GOT3 (cell line): ENCODE measurements around the gene CELA3B.
"Not testable (repeated sequence)": the region's sequence is repeated elsewhere in the genome, so short reads cannot be mapped to it uniquely, and the experiment has no call there.

ENCODE experiments used
- DNase-seq: peaks from one replicate; lab custom pipeline; 2025; ENCODE audit warnings: mixed read lengths; lab: John Stamatoyannopoulos, UW

The CELA3B gene

DNA sequence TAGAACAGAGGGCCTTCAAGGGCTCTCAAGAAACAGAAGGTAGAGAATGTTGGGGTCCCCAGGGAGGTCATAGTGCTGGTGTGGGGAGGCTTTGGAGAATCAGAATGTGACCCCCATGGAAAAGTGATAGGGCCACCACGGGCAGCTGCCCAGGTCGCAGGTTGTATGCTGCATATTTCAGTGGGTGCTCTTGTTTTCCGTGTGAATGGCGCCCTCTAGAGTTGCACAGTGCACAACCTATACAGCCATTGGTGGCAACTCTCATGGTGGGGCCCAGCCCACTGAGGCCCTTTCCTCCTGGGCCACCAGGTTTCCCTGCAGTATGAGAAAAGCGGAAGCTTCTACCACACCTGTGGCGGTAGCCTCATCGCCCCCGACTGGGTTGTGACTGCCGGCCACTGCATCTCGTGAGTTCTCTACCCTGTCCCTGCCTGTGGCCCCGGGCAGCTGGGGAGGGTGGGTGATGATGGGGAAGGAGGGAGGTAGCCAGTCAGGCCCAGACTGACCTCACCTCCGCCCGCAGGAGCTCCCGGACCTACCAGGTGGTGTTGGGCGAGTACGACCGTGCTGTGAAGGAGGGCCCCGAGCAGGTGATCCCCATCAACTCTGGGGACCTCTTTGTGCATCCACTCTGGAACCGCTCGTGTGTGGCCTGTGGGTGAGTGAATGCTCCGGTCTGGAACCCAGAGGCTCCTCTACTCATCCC lies 3.8 kb downstream of the CELA3B start:
- not testable (repeated sequence) for DNase-seq

DNA sequence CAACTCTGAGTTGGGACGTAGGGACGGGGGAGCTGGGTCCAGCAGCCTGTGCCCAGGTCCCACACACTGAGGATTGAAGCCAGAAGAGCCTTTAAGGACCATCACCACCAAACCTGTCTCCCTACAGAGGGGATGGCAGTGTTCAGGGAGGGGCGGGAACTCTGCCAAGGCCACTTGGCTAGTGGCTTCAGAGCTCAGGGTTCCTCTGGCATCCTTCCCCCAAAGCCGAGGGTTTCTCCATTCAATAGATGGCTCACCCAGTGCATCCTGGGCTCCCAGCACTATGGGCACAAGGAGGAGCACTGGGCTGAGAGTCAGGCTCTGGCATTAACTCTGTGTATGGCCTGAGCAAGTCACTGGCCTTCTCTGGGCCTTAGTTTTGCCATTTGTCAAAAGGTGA lies 4.4 kb downstream of the CELA3B start:
- not testable (repeated sequence) for DNase-seq

DNA sequence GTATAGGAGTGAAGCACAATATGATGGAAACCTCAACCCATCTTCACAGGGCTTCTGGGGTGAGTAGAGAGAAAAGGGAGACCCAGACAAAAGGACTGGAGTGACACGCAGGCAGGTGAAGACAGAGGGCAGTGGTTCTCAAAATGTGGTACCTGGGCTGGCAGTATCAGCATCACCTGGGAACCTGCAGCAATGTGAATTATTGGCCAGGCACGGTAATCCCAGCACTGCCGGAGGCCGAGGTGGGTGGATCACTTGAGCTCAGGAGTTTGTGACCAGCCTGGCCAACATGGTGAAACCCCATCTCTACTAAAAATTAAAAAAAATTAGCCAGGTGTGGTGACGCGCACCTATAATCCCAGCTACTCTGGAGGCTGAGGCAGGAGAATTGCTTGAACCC lies 5.3 kb downstream of the CELA3B start:
- not testable (repeated sequence) for DNase-seq

DNA sequence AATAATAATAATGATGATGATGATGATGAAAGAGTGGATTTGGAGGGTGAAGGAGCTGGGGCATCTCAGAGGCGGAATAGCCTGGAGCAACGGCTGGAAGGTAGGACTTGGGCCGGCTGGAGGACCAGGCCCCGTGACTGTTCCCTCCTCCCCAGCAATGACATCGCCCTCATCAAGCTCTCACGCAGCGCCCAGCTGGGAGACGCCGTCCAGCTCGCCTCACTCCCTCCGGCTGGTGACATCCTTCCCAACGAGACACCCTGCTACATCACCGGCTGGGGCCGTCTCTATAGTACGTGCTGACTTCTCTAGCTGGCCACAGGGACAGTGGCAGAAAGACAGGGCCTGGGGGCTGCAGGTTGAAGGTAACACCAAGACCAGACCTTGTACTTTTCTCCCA lies 6.7 kb downstream of the CELA3B start:
- not testable (repeated sequence) for DNase-seq

DNA sequence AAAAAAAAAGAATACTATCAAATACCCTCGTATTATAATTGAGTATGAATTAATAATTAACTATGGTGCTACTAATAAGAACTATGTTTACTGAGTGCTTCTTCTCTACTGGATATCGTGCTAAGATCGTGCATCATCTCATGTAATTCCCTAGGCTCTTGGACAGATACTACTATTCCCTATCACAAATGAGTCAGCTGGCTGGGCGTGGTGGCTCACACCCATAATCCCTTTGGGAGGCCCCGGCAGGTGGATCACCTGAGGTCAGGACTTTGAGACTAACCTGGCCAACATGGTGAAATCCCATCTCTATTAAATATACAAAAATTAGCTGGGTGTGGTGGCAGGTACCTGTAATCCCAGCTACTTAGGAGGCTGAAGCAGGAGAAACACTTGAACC lies 9.1 kb downstream of the CELA3B start:
- not testable (repeated sequence) for DNase-seq

DNA sequence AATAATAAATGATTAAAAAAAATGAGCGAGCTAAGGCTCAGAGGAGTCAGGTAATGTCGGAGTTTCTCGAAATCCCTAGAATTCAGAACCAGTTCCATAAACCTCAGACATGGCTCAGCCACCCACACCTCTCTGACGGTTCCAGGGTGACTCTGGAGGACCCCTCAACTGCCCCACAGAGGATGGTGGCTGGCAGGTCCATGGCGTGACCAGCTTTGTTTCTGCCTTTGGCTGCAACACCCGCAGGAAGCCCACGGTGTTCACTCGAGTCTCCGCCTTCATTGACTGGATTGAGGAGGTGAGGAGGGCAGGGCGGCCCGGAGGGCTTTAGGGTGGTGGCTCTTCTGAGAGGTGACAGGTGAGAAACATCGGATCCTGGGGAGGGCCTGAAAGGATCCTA lies 9.6 kb downstream of the CELA3B start:
- DNase-seq: not testable (repeated sequence)

DNA sequence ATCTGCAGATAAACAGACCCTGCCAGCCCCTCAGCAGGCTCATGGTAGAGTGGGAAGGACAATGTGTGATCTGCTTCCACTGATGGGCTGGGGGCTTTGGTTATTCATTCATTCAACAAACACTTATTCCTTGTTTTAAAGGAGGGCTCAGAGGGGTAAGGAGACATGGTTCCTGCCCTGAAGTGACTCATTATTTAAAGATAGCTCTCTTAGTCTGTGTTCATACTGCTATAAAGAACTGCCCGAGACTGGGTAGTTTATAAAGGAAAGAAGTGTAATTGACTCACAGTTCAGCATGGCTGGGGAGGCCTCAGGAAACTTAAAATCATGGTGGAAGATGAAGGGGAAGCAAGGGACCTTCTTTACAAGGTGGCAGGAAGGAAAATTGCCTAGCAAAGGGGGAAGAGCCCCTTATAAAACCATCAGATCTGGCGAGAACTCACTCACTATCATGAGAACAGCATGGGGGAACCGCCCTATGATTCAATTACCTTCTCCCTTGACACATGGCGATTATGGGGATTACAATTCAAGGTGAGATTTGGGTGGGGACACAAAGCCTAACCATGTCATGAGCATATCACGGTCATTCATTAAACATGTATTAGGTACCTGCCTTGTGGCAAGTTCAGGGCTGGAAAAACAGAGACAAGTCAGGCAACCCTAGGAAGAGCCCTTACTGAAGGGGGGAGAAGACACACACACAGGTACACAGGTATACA lies 13.0 kb downstream of the CELA3B start:
- DNase-seq: not testable (repeated sequence)

DNA sequence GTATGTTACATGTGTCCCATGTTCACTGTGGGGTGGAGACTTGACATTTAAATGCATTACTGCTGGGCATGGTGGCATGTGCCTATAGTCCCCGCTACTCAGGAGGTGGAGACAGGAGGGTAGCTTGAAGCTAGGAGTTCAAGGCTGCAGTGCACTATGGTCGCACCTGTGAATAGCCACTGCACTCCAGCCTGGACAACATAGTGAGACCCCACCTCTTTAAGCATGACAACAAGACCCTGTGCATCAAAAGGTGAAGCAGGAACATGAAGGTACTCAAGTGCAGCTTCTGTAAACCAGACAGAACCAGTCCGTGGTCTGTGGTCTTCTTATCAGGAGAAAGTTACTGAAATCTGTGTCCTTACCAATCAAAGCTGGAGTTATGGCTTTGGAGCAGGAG lies 15.4 kb downstream of the CELA3B start:
- DNase-seq: not testable (repeated sequence)

DNA sequence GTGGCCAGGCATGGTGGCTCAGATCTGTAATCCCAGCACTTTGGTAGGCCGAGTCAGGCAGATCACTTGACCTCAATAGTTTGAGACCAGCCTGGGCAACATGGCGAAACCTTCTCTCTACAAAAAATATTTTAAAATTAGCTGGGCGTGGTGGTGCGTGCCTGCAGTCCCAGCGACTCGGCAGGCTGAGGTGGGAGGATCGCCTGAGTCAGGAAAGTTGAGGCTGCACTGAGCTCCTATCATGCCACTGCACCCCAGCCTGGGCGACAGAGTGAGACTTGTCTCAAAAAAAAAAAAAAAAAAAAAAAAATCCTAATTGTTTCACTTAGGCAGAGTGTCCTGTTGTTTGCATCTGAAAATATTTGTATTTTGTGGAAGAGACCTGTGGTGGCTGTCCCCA lies 17.9 kb downstream of the CELA3B start:
- not testable (repeated sequence) for DNase-seq

DNA sequence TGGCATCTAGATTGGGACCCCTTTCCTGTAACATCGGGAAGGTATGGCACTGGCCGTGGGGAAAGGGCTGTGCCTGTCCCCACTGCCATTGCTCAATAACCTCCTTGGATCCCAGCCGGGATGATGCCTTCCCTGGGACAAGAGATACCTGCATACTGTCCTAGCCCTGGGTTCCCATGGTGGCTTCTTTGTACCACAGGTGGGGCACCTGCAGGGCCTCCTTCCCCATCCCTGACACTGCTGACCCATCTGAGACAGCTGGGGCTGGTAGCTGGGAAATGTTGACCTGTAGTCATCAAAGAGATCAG lies 19.8 kb downstream of the CELA3B start:
- DNase-seq: not testable (repeated sequence)

DNA sequence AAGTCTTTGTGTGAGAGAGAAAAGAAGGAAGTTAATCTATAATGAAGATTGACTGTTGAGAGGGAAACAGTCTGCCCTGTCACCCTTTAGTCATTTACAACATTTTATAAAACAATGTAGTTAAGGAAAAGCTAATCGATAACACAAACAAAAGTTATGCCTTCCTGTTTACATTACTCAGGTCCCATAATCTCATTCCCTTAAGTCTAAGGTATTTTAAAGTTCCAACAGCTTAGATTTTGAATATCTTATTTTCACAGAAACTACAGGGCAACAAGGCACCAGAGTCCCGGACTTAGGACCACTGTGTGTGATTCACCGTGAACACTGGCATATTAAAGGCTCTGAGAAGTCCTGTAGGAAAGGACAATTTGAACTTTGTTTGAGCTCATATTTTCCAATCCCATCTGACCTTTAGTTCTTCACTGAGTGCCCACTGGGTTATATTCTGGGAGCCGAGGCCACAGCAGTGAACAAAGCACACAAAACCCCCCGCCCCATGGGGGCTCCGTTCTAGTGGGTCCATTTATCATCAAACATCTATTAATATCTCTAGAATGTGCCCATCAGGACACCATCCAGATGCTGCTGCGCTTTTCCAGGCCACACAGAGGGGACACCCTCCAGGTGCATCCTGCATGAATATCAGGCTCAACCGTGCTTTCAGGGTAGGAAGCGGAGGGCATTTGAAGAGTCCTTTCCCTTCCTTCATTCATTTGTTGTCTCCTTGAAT lies 21.2 kb downstream of the CELA3B start:
- not testable (repeated sequence) for DNase-seq

DNA sequence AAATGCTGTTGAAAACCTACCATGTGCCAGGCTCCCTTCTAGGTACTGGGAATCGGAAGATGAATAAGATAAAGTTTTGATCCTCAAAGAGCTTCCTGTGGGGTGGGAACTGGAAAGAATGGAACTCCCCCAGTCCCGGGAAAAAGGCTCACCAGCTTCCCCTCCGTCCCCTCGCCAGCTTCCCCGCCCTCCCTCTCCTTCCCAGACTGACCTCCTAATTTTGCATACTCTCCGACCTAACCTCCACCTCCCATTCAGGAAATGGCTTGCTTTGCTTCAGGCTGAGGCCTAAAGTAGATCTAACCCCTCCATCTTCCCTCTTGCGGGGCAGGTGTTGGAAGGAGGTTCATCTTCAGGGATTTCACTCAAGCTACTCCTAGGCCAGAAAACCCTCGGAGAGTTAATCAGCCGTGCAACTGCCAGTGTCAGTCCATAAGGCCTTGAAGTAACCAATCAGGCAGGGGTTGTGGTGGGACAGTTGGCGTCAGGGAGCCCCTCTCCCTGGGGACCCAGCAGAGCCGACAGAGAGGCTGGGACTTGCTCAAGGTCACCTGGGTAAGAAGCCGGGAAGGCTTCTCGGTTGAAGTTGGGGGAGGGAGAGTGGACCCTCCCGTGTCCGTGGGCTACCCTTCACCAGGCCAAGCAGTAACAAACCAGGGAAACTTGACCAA lies 21.9 kb downstream of the CELA3B start:
- not testable (repeated sequence) for DNase-seq

DNA sequence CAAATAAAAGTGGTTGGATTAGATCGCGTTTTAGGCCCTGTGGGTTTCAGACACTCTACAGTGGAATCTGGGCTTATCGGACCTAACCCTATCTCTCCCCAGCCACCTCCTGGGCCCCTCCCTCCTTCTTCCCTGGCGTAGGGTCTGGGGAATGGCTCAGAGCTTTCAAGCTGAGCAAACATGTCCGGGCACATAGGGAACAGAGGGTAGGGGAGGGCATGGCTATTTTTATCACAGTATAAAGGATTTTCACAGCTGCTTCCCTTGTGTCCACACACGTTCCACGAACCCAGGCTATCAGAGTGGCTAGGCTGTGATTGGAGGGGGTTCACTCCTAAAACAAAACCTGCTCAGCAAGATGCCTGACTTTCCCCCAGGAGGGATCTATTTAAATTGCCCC lies 22.8 kb downstream of the CELA3B start:
- DNase-seq: not testable (repeated sequence)

DNA sequence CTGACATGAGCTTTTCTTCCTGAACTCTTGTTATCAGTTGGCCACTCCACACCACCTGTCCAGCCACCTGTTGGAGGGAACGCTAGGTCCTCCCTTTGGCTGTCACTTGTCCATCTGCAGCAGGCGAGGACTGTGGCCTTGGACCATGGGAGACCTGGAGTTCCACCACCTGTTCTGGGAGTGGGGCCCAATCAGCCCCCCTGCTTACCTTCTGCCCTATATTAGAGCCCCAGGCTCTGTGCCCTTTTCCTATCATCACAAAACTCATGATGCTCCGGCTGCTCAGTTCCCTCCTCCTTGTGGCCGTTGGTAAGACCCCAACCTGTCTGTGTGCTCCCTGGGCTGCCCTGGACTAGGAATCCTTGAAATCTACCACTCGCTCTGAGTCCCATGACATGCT lies 24.6 kb downstream of the CELA3B start, which contains the start of gene CELA3A:
Gene CELA3A, plus strand, starts transcription at position 249 of the 400 bp plus-strand sequence. Its CDS starts 18 bp downstream, at position 267.
- DNase-seq: no peak

DNA sequence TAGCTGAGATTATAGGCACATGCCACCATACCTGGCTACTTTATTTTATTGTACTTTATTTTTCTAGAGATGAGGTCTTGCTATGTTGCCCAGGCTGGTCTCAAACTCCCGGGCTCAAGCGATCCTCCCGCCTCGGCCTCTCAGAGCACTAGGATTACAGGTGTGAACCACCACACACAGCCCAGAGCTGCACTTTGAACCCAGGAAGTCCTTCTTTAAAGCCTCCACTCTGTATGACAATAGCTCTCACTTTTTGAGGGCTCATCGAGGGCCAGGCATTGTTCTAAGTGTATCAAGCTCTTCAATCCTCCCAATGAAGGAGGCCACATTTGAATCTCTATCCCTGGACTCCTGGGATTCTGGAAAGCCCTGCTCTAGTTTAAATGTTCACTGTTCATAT lies 25.6 kb downstream of the CELA3B start:
- DNase-seq: not testable (repeated sequence)

DNA sequence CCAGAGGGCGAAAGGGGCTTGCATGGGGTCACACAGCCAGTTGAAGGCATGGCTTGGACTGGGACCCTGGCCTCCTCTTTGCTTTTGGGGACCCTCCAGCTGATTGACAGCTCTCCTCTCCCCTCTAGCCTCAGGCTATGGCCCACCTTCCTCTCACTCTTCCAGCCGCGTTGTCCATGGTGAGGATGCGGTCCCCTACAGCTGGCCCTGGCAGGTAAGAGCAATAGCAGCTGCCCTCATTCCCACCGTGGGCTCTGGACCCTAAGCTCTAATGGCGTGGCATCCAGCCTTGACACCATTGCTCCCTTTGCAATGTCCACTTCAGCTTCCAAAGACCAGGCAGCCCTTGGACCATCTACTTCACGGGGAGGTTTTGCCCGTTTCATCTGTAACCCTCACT lies 26.1 kb downstream of the CELA3B start:
- not testable (repeated sequence) for DNase-seq

DNA sequence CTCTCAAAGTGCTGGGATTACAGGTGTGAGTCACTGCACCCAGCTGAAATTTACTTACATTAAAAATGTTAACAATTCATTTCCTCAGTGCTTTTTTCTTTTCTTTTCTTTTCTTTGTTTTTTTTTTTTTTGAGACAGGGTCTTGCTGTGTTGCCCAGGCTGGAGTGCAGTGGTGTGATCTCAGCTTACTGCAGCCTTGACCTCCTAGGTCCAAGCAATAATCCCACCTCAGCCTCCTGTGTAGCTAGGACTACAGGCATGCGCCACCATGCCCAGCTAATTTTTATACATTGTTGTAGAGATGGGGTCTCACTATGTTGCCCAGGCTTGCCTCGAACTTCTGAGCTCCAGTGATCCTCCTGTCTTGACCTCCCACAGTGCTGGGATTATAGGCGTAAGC lies 27.1 kb downstream of the CELA3B start:
- DNase-seq: not testable (repeated sequence)

DNA sequence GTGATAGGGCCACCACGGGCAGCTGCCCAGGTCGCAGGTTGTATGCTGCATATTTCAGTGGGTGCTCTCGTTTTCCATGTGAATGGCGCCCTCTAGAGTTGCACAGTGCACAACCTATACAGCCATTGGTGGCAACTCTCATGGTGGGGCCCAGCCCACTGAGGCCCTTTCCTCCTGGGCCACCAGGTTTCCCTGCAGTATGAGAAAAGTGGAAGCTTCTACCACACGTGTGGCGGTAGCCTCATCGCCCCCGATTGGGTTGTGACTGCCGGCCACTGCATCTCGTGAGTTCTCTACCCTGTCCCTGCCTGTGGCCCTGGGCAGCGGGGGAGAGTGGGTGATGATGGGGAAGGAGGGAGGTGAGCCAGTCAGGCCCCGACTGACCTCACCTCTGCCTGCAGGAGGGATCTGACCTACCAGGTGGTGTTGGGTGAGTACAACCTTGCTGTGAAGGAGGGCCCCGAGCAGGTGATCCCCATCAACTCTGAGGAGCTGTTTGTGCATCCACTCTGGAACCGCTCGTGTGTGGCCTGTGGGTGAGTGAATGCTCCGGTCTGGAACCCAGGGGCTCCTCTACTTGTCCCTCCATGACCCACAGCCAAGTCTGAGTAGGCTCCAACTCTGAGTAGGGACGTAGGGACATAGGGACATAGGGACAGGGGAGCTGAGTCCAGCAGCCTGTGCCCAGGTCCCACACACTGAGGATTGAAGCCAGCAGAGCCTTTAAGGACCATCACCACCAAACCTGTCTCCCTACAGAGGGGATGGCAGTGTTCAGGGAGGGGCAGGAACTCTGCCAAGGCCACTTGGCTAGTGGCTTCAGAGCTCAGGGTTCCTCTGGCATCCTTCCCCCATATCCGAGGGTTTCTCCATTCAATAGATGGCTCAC lies 28.7 kb downstream of the CELA3B start:
- not testable (repeated sequence) for DNase-seq

DNA sequence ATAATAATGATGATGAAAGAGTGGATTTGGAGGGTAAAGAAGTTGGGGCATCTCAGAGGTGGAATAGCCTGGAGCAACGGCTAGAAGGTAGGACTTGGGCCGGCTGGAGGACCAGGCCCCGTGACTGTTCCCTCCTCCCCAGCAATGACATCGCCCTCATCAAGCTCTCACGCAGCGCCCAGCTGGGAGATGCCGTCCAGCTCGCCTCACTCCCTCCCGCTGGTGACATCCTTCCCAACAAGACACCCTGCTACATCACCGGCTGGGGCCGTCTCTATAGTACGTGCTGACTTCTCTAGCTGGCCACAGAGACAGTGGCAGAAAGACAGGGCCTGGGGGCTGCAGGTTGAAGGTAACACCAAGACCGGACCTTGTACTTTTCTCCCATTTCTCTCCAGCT lies 29.9 kb downstream of the CELA3B start:
- not testable (repeated sequence) for DNase-seq

DNA sequence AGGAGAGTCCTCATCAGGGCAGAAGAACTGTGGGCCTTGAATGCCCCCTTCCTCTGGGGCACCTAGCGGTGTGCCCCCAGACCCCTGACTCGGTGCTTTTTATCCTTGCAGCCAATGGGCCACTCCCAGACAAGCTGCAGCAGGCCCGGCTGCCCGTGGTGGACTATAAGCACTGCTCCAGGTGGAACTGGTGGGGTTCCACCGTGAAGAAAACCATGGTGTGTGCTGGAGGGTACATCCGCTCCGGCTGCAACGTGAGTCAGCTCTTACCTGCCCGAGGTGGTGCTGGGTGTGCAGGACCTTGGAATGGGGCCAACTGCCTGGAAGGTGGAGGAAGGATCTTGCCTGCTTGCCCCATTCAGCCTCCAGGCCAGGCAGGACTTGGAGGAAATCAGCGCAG lies 30.4 kb downstream of the CELA3B start:
- not testable (repeated sequence) for DNase-seq

DNA sequence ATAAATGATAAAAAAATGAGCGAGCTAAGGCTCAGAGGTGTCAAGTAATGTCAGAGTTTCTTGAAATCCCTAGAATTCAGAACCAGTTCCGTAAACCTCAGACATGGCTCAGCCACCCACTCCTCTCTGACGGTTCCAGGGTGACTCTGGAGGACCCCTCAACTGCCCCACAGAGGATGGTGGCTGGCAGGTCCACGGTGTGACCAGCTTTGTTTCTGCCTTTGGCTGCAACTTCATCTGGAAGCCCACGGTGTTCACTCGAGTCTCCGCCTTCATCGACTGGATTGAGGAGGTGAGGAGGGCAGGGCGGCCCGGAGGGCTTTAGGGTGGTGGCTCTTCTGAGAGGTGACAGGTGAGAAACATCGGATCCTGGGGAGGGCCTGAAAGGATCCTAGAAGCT lies 32.7 kb downstream of the CELA3B start:
- DNase-seq: not testable (repeated sequence)
